HUES48 (cell line): ENCODE data around the gene CACNA1A.
"Not testable (repeated sequence)": the region's sequence is repeated elsewhere in the genome, so short reads cannot be mapped to it uniquely, and the experiment has no call there.

Source experiments
- H3K27ac ChIP-seq: one replicate; pipeline ENCODE4 v1.7.0; 2013; ENCODE audit warnings: low read depth, low read length, inconsistent platforms
- H3K27me3 ChIP-seq: 2 replicates; pipeline ENCODE4 v1.6.1; 2013; ENCODE audit warnings: mild to moderate bottlenecking, low read length; ENCODE audit not compliant: control insufficient read depth, insufficient read depth
- H3K36me3 ChIP-seq: 2 replicates; pipeline ENCODE4 v1.6.1; 2013; ENCODE audit warnings: low read length; ENCODE audit not compliant: control insufficient read depth, insufficient read depth
- H3K4me1 ChIP-seq: 2 replicates; pipeline ENCODE4 v1.6.1; 2013; ENCODE audit warnings: mild to moderate bottlenecking, low read length; ENCODE audit not compliant: control insufficient read depth, insufficient read depth
- H3K4me3 ChIP-seq: 2 replicates; pipeline ENCODE4 v1.5.1; 2013; ENCODE audit warnings: mild to moderate bottlenecking, low read depth, low read length
- H3K9ac ChIP-seq: 2 replicates; pipeline ENCODE4 v1.6.1; 2013; ENCODE audit warnings: mild to moderate bottlenecking, low read depth, low read length, moderate library complexity
- H3K9me3 ChIP-seq: 2 replicates; pipeline ENCODE4 v1.6.1; 2013; ENCODE audit warnings: low read length; ENCODE audit not compliant: control insufficient read depth, insufficient read depth

CACNA1A gene

DNA sequence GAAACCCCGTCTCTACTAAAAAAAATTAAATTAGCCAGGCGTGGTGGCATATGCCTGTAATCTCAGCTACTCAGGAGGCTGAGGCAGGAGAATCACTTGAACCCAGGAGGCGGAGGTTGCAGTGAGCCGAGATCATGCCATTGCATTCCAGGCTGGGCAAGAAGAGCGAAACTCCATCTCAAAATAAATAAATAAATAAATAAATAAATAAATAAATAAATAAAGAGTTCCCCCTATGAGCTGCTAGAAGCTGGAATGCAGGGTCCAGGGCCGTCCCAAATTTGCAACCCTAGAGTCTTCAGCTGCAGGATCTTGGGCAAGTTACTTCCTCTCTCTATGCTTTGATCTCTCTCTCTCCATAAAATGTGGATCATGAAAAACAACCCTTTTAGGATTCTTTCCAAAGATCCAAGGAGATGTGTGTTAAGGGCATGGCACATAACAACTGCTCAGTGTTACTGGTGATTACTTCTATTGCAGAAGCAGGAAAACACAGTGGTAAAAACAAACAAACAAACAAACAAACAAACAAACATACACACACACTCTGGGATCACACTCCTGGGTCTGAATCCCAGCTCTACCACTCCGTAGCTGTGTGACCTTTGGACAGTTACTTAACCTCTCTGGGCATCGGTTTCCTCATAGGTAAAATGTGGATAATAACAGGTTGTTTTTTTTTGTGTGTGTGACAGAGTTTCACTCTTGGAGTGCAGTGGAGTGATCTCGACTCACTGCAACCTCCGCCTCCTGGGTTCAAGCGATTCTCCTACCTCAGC lies 78.8 kb downstream of the CACNA1A start:
- Histone ChIP-seq H3K9ac (no peak overlapping the region), H3K36me3 (no peaks in the 10 kb centered on the region), H3K4me3 (no peak overlapping the region), H3K27me3 (no peaks in the 10 kb centered on the region), H3K4me1 (no peaks in the 10 kb centered on the region), H3K9me3 (peaks cover 7% of the 10 kb centered on the region; the same call in 1 of the 2 replicates), H3K27ac (no peak overlapping the region)

DNA sequence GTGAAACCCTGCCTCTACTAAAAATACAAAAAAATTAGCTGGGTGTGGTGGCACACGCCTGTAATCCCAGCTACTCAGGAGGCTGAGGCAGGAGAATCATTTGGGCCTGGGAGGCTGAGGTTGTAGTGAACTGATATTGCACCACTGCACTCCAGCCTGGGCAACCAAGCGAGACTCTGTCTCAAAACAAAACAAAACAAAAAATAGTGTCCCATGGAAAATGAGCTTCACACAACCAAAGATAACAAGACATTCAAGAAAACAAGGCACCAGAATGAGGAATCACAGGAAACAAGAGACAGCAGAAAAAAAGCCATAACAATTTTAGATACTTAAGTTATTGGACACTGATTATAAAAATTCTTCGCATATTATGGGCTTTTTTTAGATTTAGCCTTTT lies 80.4 kb downstream of the CACNA1A start:
- peaks cover 10% of the 10 kb centered on the region; the same call in 1 of the 2 replicates for H3K9me3 ChIP-seq
- H3K27me3 ChIP-seq, H3K27ac ChIP-seq, H3K4me3 ChIP-seq, H3K9ac ChIP-seq, H3K4me1 ChIP-seq, H3K36me3 ChIP-seq: not testable (repeated sequence)

DNA sequence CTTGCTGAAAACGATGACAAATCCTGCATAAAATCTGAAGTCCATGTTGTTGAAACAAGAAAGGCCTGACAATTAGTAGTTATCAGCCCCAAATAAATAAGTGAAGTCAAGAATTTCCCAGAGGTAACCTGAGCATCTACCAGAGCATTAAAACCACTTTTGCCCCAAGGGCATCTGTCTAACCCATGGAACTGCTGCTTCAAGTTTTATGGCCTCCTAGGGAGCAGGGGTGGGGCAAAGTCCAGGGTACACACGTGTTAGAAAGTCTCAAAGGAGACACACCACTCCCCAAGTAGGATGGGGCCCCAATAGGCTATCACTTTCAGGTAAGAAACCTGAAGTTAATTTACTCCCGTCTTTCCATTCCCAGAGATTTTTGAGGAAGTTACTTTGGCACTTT lies 81.1 kb downstream of the CACNA1A start:
- Histone ChIP-seq H3K27ac (no peak overlapping the region), H3K9ac (no peak overlapping the region), H3K9me3 (peaks cover 10% of the 10 kb centered on the region; the same call in 1 of the 2 replicates), H3K4me1 (no peaks in the 10 kb centered on the region), H3K36me3 (no peaks in the 10 kb centered on the region), H3K4me3 (no peak overlapping the region), H3K27me3 (no peaks in the 10 kb centered on the region)

GRCh38 chr19:13420780-13421179 lies 85.5 kb downstream of the CACNA1A start:
- Histone ChIP-seq H3K36me3 (no peaks in the 10 kb centered on the region), H3K9ac (no peak overlapping the region), H3K4me1 (no peaks in the 10 kb centered on the region), H3K4me3 (no peak overlapping the region), H3K9me3 (peaks cover 10% of the 10 kb centered on the region; the same call in 1 of the 2 replicates), H3K27me3 (no peaks in the 10 kb centered on the region), H3K27ac (no peak overlapping the region)

DNA sequence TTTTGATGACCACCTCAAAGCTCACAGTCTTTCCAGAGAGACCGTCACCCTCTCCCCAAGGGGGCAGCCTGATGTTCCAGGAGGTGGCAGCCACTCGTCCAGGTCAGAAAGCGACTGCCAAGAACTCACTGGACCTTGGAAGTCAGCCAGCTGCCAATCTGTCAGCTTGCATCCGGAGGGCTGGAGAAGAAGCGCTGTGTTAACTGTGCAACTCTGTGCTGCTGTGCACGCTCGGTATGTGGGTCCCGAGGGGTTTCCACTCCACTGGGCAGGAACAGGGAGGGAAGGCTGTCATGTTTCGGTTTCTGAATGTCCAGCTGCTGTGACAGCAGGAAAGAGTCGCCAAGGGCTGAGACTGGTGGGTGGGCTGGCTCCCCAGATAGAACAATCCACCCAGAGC lies 89.2 kb downstream of the CACNA1A start:
- Histone ChIP-seq H3K4me3 (no peak overlapping the region), H3K9ac (no peak overlapping the region), H3K27ac (no peak overlapping the region), H3K9me3 (no peaks in the 10 kb centered on the region), H3K27me3 (no peaks in the 10 kb centered on the region), H3K36me3 (no peaks in the 10 kb centered on the region), H3K4me1 (no peaks in the 10 kb centered on the region)

DNA sequence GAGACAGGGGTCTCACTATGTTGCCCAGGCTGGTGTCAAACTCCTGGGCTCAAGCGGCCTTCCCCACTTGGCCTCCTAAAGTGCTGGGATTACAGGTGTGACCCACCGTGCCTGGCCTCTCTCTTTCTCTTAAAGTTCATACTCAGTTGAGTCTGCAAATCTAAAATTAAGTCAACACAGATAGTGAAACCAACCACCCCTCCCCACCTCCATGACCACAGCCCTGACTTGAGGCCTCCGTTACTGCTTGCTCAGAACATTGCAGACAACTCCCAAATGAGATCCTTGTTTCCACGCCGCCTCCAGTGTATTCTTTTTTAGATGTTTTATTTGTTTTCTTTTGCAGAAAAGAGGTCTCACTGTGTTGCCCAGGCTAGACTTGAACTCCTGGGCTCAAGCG lies 94.4 kb downstream of the CACNA1A start:
- Histone ChIP-seq H3K4me3 (no peak overlapping the region), H3K9ac (no peak overlapping the region), H3K27ac (no peak overlapping the region), H3K9me3 (no peaks in the 10 kb centered on the region), H3K36me3 (no peaks in the 10 kb centered on the region), H3K27me3 (no peaks in the 10 kb centered on the region), H3K4me1 (no peaks in the 10 kb centered on the region)

- no peaks in the 10 kb centered on the region for H3K36me3 ChIP-seq
- H3K9ac ChIP-seq = no peak overlapping the region
- no peak overlapping the region for H3K4me3 ChIP-seq
- no peak overlapping the region for H3K27ac ChIP-seq
- no peaks in the 10 kb centered on the region for H3K4me1 ChIP-seq
- H3K9me3 ChIP-seq = no peaks in the 10 kb centered on the region
- no peaks in the 10 kb centered on the region for H3K27me3 ChIP-seq
Measured at GRCh38 chr19:13410946-13411345, 95.3 kb downstream of the CACNA1A start.

DNA sequence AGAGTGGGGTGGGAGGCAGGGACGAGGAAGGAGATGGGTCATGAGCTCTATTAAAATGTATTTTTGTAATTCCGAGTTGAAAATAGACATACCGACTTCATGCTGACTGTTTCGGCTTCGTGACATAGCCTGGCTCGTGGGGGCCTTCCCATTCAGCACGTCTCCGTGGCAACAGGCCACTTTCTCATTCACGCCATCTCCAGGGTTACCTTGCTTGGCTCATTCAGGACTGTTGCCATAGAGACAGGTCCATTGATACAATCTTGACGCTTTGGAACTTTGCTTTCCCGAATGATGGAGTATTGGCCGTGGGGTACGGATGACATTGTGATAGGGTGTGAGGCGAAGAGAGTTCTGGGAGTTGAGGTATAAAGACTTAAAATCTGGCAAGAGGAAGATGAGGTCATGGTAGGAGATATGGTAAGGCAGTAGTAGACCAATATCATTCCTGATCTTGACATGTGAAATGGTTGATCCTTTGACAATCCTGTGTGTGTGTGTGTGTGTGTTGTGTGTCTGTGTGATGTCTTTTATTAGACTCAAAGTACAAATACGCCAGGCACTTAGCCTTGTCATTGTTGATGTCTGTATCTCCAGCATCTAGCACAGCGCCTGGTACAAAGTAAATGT lies 97.3 kb downstream of the CACNA1A start:
- Histone ChIP-seq H3K4me3 (no peak overlapping the region), H3K27ac (no peak overlapping the region), H3K27me3 (no peaks in the 10 kb centered on the region), H3K9me3 (no peaks in the 10 kb centered on the region), H3K4me1 (no peaks in the 10 kb centered on the region), H3K9ac (no peak overlapping the region), H3K36me3 (no peaks in the 10 kb centered on the region)

GRCh38 chr19:13404236-13404635 lies 102.0 kb downstream of the CACNA1A start:
- H3K36me3 ChIP-seq = no peaks in the 10 kb centered on the region
- no peak overlapping the region for H3K4me3 ChIP-seq
- no peaks in the 10 kb centered on the region; the same call in 1 of the 2 replicates for H3K4me1 ChIP-seq
- H3K9ac ChIP-seq = no peak overlapping the region
- H3K27ac ChIP-seq = no peak overlapping the region
- no peaks in the 10 kb centered on the region for H3K27me3 ChIP-seq
- H3K9me3 ChIP-seq = no peaks in the 10 kb centered on the region

GRCh38 chr19:13401388-13401787 lies 104.9 kb downstream of the CACNA1A start:
- Histone ChIP-seq H3K9ac (no peak overlapping the region), H3K9me3 (no peaks in the 10 kb centered on the region), H3K27ac (no peak overlapping the region), H3K36me3 (no peaks in the 10 kb centered on the region), H3K4me1 (peaks cover 5% of the 10 kb centered on the region; the same call in 1 of the 2 replicates), H3K27me3 (no peaks in the 10 kb centered on the region), H3K4me3 (no peak overlapping the region)

GRCh38 chr19:13400296-13400695 lies 106.0 kb downstream of the CACNA1A start:
- no peak overlapping the region for H3K4me3 ChIP-seq
- no peak overlapping the region for H3K27ac ChIP-seq
- peaks cover 5% of the 10 kb centered on the region; the same call in 1 of the 2 replicates for H3K4me1 ChIP-seq
- no peak overlapping the region for H3K9ac ChIP-seq
- H3K9me3 ChIP-seq = no peaks in the 10 kb centered on the region
- no peaks in the 10 kb centered on the region for H3K36me3 ChIP-seq
- H3K27me3 ChIP-seq = no peaks in the 10 kb centered on the region
